SK-N-MC (cell line): ENCODE data around the gene RHOXF2.

Source experiments
- EZH2 ChIP-seq: fragments of 200-600 bp; sonication (generic); IDR thresholded peaks from one replicate; pipeline ENCODE4 v1.6.1; 2017; ENCODE audit warnings: antibody characterized with exemption
- POLR2AphosphoS5 ChIP-seq: IDR thresholded peaks from 2 replicates; pipeline ENCODE4 v1.6.1; 2012; ENCODE audit warnings: mild to moderate bottlenecking, low read depth, low read length, borderline replicate concordance

DNA sequence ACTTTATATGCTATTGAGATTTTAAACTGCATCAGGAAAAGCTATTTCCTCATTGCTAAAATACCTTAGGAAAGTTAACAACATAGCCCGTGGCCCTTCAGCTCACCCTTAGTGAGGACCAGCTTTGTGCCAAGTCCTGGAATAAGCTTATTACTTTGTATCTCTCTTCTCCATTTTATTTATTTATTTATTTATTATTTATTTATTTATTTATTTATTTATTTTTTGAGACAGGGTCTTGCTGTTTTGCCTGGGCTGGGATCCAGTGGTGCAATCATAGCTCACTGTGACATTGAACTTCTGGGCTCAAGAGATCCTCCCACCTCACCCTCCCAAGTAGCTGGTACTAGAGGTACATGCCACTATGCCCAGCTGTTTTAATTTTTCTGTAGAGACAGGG lies 49.0 kb upstream of the RHOXF2 start:
- no peak for TF ChIP-seq EZH2
- TF ChIP-seq POLR2AphosphoS5 = no peak
